Measurements from ENCODE around the gene EEA1.
"Not testable (repeated sequence)": the region's sequence is repeated elsewhere in the genome, so short reads cannot be mapped to it uniquely, and the experiment has no call there.

EEA1 gene

GRCh38 chr12:92794356-92794755 is 134.7 kb downstream of the EEA1 start:
- not testable (repeated sequence) for DNase-seq

GRCh38 chr12:92786045-92786444 is 143.1 kb downstream of the EEA1 start:
- no peak for DNase-seq

GRCh38 chr12:92785563-92785950 is 143.5 kb downstream of the EEA1 start:
- no peak for DNase-seq

GRCh38 chr12:92784797-92785562 is 144.1 kb downstream of the EEA1 start:
- DNase-seq = peak; percentile 31

GRCh38 chr12:92784356-92784755 is 144.7 kb downstream of the EEA1 start:
- no peak for DNase-seq

GRCh38 chr12:92779902-92780301 is 149.2 kb downstream of the EEA1 start:
- DNase-seq = no peak

DNA sequence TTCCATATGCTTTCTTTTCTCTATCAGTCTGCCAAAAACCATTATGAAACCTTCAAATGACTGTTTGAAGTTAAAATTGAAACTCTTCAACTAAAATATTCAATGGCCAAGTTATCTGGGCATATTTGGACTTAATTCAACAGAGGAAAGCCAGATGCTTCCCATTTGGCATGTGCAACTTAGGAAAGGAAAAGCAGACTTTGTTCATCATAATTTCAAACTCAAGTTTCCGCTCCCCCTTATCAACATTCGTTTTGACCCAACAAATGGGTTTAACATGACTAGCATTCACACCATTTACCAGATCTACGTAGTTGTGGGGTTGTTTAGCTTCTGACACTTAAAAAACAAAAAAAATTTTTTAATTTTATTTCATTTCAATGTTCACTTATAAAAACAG is 150.6 kb downstream of the EEA1 start:
- no peak for DNase-seq

DNA sequence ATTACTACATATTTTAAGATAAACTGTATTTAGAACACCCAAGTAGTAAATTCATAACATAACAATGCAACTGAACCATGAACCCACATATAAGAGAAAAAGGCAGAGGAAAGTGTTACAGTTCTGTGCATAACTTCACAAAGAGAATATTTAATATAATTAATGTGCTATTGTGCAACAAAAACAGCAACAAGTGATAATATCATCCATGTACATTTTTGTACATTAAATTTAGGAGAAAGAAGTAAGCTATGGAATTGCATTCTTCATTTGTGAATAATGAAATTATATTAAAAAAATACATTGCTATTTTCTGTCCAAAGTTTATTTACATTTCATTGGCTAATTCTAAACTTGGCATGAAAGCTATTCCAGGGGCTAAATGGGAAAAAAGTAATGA is 153.7 kb downstream of the EEA1 start:
- no peak for DNase-seq

- DNase-seq = no peak
These were observed 158.1 kb downstream of the EEA1 start for GRCh38 chr12:92771001-92771400.

DNA sequence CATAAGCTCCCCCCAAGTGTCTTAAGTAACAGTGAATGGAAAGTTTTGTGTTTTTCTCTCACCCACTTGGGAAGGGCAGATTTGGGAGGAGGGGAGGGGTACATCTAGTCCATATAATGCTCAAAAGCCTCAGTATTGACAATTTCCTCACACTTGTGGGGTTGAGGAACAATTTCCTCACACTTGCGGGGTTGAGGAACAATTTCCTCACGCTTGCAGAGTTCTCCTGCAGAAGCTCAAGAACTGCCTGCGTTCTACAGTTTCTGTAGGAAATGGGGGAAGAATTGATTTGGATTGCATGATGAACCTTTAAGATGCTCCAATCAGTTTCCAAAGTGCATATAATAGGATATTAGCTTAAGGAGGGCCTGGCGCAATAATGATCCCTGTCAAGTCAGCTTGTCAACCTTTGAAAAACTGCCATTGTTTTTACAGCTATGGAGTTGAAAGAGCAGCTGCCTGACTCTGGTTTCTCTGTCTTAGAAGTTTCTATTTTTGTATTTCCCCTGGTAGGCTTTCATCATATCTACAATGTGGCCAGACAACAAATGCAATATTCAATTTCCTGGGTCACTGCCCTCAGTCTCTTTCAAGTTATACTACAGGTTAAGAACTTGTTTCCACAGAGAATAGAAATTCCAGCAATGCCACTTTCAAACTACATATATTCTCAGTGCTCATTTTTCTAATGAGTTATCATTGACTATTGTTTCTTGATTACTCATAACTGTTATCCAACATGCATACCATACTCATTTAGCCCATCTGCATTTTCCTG is 159.8 kb downstream of the EEA1 start:
- DNase-seq = no peak

DNA sequence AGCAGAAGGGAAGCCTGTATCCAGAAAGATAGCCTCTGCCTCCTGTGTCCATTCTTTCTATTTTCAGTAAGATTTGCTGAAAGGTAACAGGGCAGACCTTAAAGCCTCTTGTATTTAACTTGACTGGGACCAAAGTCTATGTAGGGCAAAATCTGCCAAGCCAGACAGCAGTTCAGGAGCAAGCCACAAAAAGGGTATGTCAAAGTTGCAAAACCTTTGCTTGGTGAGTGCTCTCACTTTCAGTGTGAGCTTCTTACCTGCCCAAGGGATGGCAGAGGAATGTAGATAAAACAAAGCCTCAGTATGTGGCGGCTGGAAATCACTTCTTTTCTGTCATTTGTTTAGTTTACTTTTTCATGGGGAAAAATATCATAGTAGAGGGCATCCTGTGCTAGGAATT is 163.2 kb downstream of the EEA1 start:
- DNase-seq = no peak

GRCh38 chr12:92764831-92765230 is 164.3 kb downstream of the EEA1 start:
- DNase-seq = no peak

GRCh38 chr12:92762773-92763172 is 166.3 kb downstream of the EEA1 start:
- DNase-seq = no peak

DNA sequence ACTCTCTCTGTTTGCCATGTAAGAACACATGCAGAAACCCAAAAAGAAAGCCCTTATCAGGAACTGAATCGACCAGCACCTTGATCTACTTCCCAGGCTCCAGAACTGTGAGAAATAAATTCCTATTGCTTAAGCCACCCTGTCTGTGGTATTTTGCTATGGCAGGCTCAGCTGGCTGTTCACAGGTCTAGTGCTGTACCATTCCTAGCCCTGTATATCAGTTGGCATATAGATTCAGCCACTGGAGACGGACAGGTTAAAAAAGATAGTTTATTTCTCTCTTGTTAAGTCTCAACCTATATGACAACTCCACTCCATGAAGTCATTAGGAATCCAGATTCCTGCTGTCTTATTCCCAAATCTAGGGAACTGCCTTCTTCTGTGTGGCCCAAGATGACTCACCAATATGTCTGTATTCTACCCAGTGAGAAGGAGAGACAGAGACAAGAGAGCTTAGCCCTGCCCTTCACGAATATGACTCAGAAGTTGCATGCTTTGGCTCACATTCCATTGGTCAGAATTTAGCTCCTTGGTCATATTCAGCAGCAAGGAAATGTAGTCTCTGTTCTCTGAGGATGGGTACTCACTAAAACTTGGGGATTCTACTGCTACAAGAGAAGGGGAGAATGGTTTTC is 169.3 kb downstream of the EEA1 start:
- no peak for DNase-seq

- no peak for DNase-seq
These were observed 171.4 kb downstream of the EEA1 start for GRCh38 chr12:92757597-92758121.

DNA sequence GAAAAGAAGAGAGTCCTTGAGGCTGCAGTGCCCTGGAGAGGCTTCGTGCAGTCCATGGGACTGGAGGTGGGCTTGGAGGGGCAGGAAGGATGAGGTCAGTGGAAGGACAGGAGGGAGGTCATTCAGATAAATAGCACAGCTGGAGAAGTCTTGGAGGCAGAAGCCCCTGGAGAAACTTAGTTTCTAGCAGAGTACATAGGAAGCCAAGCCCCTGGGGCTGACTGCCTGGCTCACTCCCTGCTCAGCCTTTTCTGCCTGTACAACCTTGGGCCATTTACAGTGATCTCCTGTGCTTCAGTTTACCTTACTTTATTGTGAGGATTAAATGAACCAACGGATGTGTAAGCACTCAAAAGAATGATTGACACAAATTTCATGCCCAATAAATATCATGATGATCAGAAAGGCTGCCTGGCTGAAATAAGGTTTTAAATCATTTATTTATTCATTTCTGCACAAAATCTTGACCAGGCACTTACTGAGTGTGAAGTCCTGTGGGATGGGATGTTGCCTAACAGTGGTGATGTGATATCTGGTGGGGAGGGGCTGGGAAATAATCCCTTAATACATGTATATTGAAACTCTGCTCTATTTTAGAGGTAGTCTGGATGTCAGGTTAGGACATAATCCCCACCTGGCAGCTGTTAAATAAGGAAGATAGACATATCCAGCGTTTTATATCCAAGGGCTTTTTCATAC is 172.0 kb downstream of the EEA1 start:
- no peak for DNase-seq

GRCh38 chr12:92753976-92754885 is 174.9 kb downstream of the EEA1 start:
- DNase-seq = no peak

DNA sequence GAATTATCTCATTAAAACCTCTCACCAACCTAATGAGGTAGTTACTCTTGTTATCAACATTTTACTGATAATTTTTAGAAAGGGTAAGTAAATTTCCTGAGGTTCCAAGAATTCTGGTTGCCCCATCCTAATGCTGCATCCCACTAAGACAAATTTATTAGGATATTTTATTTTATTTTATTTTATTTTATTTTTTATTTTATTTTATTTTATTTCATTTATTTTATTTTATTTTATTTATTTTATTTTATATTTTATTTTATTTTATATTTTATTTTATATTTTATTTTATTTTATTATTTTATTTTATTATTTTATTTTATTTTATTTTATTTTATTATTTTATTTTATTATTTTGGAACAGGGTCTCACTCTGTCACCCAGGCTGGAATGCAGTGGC is 179.4 kb downstream of the EEA1 start:
- DNase-seq = not testable (repeated sequence)

GRCh38 chr12:92747151-92747550 is 181.9 kb downstream of the EEA1 start:
- no peak for DNase-seq

- DNase-seq = no peak
These were observed 183.1 kb downstream of the EEA1 start for GRCh38 chr12:92745856-92746550.

- DNase-seq = no peak
These were observed 186.1 kb downstream of the EEA1 start for GRCh38 chr12:92743026-92743425.

Measured in NCI-H524 treated with DMSO at 0.1 percent for 48 hours (cell line).